Fibroblast of villous mesenchyme (primary cell): ENCODE data around the gene FGF1. TPM values are rescaled to one million over a fixed set of nuclear protein-coding genes. Genes with fewer than 3 reads are reported as not detected.

ENCODE experiments used
- DNase-seq: peaks from one replicate; pipeline ENCODE4 v3.0.0-alpha.2; 2010; ENCODE audit warnings: low read depth
- H3K4me3 ChIP-seq: 2 replicates; pipeline ENCODE4 v1.5.1; 2011; ENCODE audit warnings: low read depth, mild to moderate bottlenecking, low read length
- CTCF ChIP-seq: IDR thresholded peaks from 2 replicates; pipeline ENCODE4 v1.5.1; 2012; ENCODE audit warnings: low read depth, mild to moderate bottlenecking, low read length; ENCODE audit not compliant: insufficient read depth
- total RNA-seq: library from RNA; depleted of rRNA; stranded (reverse); fragments of >200 nt; gene quantifications from 2 replicates; pipeline ENCODE4 v1.2.3, GENCODE V29; 2012

FGF1 gene
- total RNA-seq, 1 donor: 16.0 TPM

GRCh38 chr5:142722146-142722545 lies 36.3 kb upstream of the FGF1 start:
- TF ChIP-seq CTCF: no peak
- no peak overlapping the region for H3K4me3 ChIP-seq
- DNase-seq: no peak

GRCh38 chr5:142720641-142721271 lies 34.9 kb upstream of the FGF1 start:
- no peak overlapping the region for H3K4me3 ChIP-seq
- no peak for TF ChIP-seq CTCF
- no peak for DNase-seq

GRCh38 chr5:142719836-142720370 lies 34.0 kb upstream of the FGF1 start:
- TF ChIP-seq CTCF: no peak
- H3K4me3 ChIP-seq: no peak overlapping the region
- DNase-seq: no peak

GRCh38 chr5:142717582-142718215 lies 31.8 kb upstream of the FGF1 start:
- no peak overlapping the region for H3K4me3 ChIP-seq
- peak; percentile 79 for TF ChIP-seq CTCF
- DNase-seq: peak; percentile 57

- no peak overlapping the region for H3K4me3 ChIP-seq
- peak; percentile 43 for DNase-seq
- peak; percentile 64 for TF ChIP-seq CTCF
Measured at GRCh38 chr5:142716963-142717362, 31.1 kb upstream of the FGF1 start.

GRCh38 chr5:142715291-142715690 lies 29.4 kb upstream of the FGF1 start:
- H3K4me3 ChIP-seq: no peak overlapping the region
- no peak for TF ChIP-seq CTCF
- DNase-seq: no peak
